WTC11 (cell line): Measurements from ENCODE around the gene BMP7. TPM values are rescaled to one million over a fixed set of nuclear protein-coding genes. Genes with fewer than 3 reads are reported as not detected.

Experiments
- ATAC-seq: fragments of 200-7000 bp; cut with Tn5 transposase; 2 replicates; pipeline ENCODE4 v1.10.0; 2021; ENCODE audit warnings: mild to moderate bottlenecking, moderate library complexity
- CTCF ChIA-PET: fragments of 300-600 bp; sonication (Branson Sonifier 250); formaldehyde crosslinking; loops from one replicate; lab custom pipeline; 2021; ENCODE audit warnings: antibody characterized with exemption; lab: Charles Lee
- POLR2A ChIA-PET: fragments of 350-600 bp; sonication (Branson Sonifier 250); formaldehyde crosslinking; loops from one replicate; lab custom pipeline; 2021; ENCODE audit warnings: antibody characterized with exemption; lab: Charles Lee
- DNase-seq: peaks from one replicate; pipeline ENCODE4 v3.0.0; 2021; ENCODE audit warnings: low spot score
- H3K27ac Mint-ChIP-seq: 2 replicates; pipeline ENCODE4 v1.8.0; 2021; ENCODE audit warnings: mixed read lengths
- H3K27me3 Mint-ChIP-seq: 2 replicates; pipeline ENCODE4 v1.8.0; 2021; ENCODE audit warnings: low read depth, mild to moderate bottlenecking, moderate library complexity, mixed read lengths
- H3K36me3 Mint-ChIP-seq: 2 replicates; pipeline ENCODE4 v1.8.0; 2021; ENCODE audit warnings: mixed read lengths
- H3K4me1 Mint-ChIP-seq: 2 replicates; pipeline ENCODE4 v1.8.0; 2022; ENCODE audit warnings: mixed read lengths
- H3K4me3 Mint-ChIP-seq: 2 replicates; pipeline ENCODE4 v1.8.0; 2021; ENCODE audit warnings: mild to moderate bottlenecking, moderate library complexity, mixed read lengths
- H3K9me3 Mint-ChIP-seq: 2 replicates; pipeline ENCODE4 v1.8.0; 2021; ENCODE audit warnings: mixed read lengths
- CBFB ChIP-seq: sonication (generic); formaldehyde crosslinking; IDR thresholded peaks from 2 replicates; pipeline ENCODE4 v1.8.1; 2022; ENCODE audit warnings: mild to moderate bottlenecking, low read depth, missing genetic modification reagents
- CREM ChIP-seq: sonication (generic); formaldehyde crosslinking; IDR thresholded peaks from 2 replicates; pipeline ENCODE4 v1.8.1; 2022; ENCODE audit warnings: mild to moderate bottlenecking, missing genetic modification reagents, moderate library complexity
- ELF4 ChIP-seq: sonication (generic); formaldehyde crosslinking; IDR thresholded peaks from 2 replicates; pipeline ENCODE4 v1.8.1; 2022; ENCODE audit warnings: low read depth, mild to moderate bottlenecking, moderate library complexity, missing genetic modification reagents
- ERG ChIP-seq: fragments of 250-450 bp; sonication (Bioruptor Pico); IDR thresholded peaks from 2 replicates; pipeline ENCODE4 v1.8.0; 2021; ENCODE audit warnings: mild to moderate bottlenecking
- GABPB1 ChIP-seq: sonication (generic); formaldehyde crosslinking; IDR thresholded peaks from 2 replicates; pipeline ENCODE4 v1.8.1; 2023; ENCODE audit warnings: mild to moderate bottlenecking, missing genetic modification reagents
- GRHL2 ChIP-seq: fragments of 250-450 bp; sonication (Bioruptor Pico); IDR thresholded peaks from 2 replicates; pipeline ENCODE4 v1.8.0; 2022; ENCODE audit warnings: mild to moderate bottlenecking, moderate library complexity; ENCODE audit not compliant: insufficient replicate concordance, severe bottlenecking
- PRRX2 ChIP-seq: fragments of 250-450 bp; sonication (Bioruptor Pico); IDR thresholded peaks from 2 replicates; pipeline ENCODE4 v1.8.0; 2021; ENCODE audit warnings: mild to moderate bottlenecking
- SMAD4 ChIP-seq: sonication (generic); formaldehyde crosslinking; IDR thresholded peaks from 2 replicates; pipeline ENCODE4 v1.8.0; 2022; ENCODE audit warnings: mild to moderate bottlenecking, missing genetic modification reagents
- TEAD1 ChIP-seq: sonication (generic); formaldehyde crosslinking; IDR thresholded peaks from 2 replicates; pipeline ENCODE4 v1.8.0; 2022; ENCODE audit warnings: mild to moderate bottlenecking, missing genetic modification reagents
- ZNF121 ChIP-seq: sonication (generic); formaldehyde crosslinking; IDR thresholded peaks from 2 replicates; pipeline ENCODE4 v1.8.0; 2023; ENCODE audit warnings: missing genetic modification reagents
- ZNF281 ChIP-seq: sonication (generic); formaldehyde crosslinking; IDR thresholded peaks from 2 replicates; pipeline ENCODE4 v1.8.0; 2023; ENCODE audit warnings: mild to moderate bottlenecking, missing genetic modification reagents
- ZNF317 ChIP-seq: sonication (generic); formaldehyde crosslinking; IDR thresholded peaks from 2 replicates; pipeline ENCODE4 v1.8.1; 2023; ENCODE audit warnings: low read depth, mild to moderate bottlenecking, moderate library complexity, missing genetic modification reagents, borderline replicate concordance
- ZNF423 ChIP-seq: fragments of 250-450 bp; sonication (Bioruptor Pico); IDR thresholded peaks from 2 replicates; pipeline ENCODE4 v2.1.2; 2022; ENCODE audit warnings: mild to moderate bottlenecking, moderate library complexity
- ZNF512 ChIP-seq: sonication (generic); formaldehyde crosslinking; IDR thresholded peaks from 2 replicates; pipeline ENCODE4 v1.8.1; 2022; ENCODE audit warnings: missing genetic modification reagents, borderline replicate concordance
- ZNF532 ChIP-seq: fragments of 250-450 bp; sonication (Bioruptor Pico); IDR thresholded peaks from 2 replicates; pipeline ENCODE4 v1.9.0; 2021; ENCODE audit warnings: mild to moderate bottlenecking, borderline replicate concordance
- total RNA-seq: library from RNA; stranded (reverse); gene quantifications from 3 replicates; pipeline ENCODE4 v1.2.3, GENCODE V29; 2021
- TF ChIP-seq, protein P1 (sequence below): sonication (generic); formaldehyde crosslinking; IDR thresholded peaks from 2 replicates; pipeline ENCODE4 v1.8.0; 2022; ENCODE audit warnings: mild to moderate bottlenecking, missing genetic modification reagents
- TF ChIP-seq, protein P2 (sequence below): sonication (generic); formaldehyde crosslinking; IDR thresholded peaks from 2 replicates; pipeline ENCODE4 v1.8.0; 2023; ENCODE audit warnings: missing genetic modification reagents
- TF ChIP-seq, protein P3 (sequence below): sonication (generic); formaldehyde crosslinking; IDR thresholded peaks from 2 replicates; pipeline ENCODE4 v1.8.1; 2022; ENCODE audit warnings: low read depth, mild to moderate bottlenecking, moderate library complexity, missing genetic modification reagents, borderline replicate concordance
- TF ChIP-seq, protein P4 (sequence below): sonication (generic); formaldehyde crosslinking; IDR thresholded peaks from 2 replicates; pipeline ENCODE4 v1.8.0; 2022; ENCODE audit warnings: missing genetic modification reagents

BMP7 gene
- total RNA-seq, 1 experiment from 2014 or later, result 40.7 TPM

DNA sequence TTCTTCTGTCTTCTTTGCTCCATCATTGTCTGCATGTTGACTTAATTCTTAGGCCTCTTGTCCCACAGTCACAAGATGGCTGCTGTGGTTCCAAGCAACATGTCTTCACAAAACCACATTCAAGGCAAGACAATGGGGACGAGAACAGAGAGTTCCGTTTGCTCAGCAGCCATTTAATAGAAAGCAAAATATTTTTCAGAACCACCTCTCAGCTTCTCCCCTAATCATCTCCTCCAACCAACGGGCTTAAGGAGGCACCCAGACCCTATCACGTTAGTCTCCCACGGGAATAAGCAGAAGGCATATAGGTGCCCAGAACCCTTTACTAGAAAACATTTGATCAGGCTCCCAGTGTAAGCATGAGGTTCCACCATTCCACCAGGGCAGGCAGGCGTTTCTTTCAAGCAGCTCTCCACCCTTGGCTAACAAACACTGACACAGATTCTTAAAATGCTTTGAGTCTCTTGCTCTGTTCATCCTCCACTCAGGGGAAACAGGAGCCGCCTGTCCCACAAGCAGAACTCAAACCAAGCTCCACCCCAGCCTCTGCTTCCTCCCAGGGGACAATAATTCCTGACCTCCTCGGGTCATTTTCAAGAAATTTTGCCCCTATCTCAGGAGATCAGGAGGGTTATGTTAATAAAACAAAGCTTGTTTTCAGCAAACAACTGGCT lies 19.0 kb downstream of the BMP7 start (continued):
- TF ChIP-seq, protein P1, sequence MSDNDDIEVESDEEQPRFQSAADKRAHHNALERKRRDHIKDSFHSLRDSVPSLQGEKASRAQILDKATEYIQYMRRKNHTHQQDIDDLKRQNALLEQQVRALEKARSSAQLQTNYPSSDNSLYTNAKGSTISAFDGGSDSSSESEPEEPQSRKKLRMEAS (CRISPR knock-in tag), result no peak
- TF ChIP-seq ZNF317 (no peak), ERG (CRISPR knock-in tag) (no peak), GRHL2 (no peak), ZNF512 (CRISPR knock-in tag) (no peak), PRRX2 (CRISPR knock-in tag) (no peak), ZNF121 (CRISPR knock-in tag) (no peak)
- TF ChIP-seq, all 79 proteins: peak for 0

DNA sequence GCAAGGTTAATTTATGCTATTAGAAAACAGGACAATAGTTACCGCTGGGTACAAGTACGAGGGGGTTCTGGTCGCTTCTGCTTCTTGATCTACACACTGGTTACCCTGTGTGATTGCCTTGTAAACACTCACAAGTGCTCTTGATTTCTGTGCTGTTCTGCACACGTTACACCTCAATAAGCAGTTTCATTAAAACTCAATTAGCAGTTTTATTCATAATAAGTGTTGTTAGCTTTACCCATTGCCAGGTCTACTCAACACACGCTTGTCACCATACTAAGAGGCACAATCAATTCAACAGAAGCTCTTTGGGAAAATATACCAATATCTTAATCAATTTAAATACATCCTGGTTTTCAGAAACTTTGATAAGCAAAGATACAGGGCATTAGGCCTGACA lies 20.4 kb downstream of the BMP7 start:
- Mint-ChIP-seq H3K36me3 (peaks cover 13% of the 10 kb centered on the region), H3K4me3 (no peak overlapping the region), H3K4me1 (peaks cover 18% of the 10 kb centered on the region), H3K27me3 (no peaks in the 10 kb centered on the region), H3K27ac (peak overlapping the region; percentile 57), H3K9me3 (peaks cover 14% of the 10 kb centered on the region)
- ATAC-seq (no peak), DNase-seq (no peak)
- ChIA-PET CTCF (no interaction called here), POLR2A (no interaction called here)
- TF ChIP-seq, protein P2, sequence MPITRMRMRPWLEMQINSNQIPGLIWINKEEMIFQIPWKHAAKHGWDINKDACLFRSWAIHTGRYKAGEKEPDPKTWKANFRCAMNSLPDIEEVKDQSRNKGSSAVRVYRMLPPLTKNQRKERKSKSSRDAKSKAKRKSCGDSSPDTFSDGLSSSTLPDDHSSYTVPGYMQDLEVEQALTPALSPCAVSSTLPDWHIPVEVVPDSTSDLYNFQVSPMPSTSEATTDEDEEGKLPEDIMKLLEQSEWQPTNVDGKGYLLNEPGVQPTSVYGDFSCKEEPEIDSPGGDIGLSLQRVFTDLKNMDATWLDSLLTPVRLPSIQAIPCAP (CRISPR knock-in tag), result no peak
- TF ChIP-seq TEAD1 (CRISPR knock-in tag) (no peak), CBFB (CRISPR knock-in tag) (no peak), CREM (CRISPR knock-in tag) (no peak), ELF4 (CRISPR knock-in tag) (no peak), SMAD4 (CRISPR knock-in tag) (no peak), ZNF281 (CRISPR knock-in tag) (no peak), PRRX2 (CRISPR knock-in tag) (no peak), ZNF532 (CRISPR knock-in tag) (no peak), ZNF423 (CRISPR knock-in tag) (no peak), GABPB1 (no peak)
- TF ChIP-seq, protein P3, sequence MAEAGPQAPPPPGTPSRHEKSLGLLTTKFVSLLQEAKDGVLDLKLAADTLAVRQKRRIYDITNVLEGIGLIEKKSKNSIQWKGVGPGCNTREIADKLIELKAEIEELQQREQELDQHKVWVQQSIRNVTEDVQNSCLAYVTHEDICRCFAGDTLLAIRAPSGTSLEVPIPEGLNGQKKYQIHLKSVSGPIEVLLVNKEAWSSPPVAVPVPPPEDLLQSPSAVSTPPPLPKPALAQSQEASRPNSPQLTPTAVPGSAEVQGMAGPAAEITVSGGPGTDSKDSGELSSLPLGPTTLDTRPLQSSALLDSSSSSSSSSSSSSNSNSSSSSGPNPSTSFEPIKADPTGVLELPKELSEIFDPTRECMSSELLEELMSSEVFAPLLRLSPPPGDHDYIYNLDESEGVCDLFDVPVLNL (CRISPR knock-in tag), result no peak
- TF ChIP-seq, protein P4, sequence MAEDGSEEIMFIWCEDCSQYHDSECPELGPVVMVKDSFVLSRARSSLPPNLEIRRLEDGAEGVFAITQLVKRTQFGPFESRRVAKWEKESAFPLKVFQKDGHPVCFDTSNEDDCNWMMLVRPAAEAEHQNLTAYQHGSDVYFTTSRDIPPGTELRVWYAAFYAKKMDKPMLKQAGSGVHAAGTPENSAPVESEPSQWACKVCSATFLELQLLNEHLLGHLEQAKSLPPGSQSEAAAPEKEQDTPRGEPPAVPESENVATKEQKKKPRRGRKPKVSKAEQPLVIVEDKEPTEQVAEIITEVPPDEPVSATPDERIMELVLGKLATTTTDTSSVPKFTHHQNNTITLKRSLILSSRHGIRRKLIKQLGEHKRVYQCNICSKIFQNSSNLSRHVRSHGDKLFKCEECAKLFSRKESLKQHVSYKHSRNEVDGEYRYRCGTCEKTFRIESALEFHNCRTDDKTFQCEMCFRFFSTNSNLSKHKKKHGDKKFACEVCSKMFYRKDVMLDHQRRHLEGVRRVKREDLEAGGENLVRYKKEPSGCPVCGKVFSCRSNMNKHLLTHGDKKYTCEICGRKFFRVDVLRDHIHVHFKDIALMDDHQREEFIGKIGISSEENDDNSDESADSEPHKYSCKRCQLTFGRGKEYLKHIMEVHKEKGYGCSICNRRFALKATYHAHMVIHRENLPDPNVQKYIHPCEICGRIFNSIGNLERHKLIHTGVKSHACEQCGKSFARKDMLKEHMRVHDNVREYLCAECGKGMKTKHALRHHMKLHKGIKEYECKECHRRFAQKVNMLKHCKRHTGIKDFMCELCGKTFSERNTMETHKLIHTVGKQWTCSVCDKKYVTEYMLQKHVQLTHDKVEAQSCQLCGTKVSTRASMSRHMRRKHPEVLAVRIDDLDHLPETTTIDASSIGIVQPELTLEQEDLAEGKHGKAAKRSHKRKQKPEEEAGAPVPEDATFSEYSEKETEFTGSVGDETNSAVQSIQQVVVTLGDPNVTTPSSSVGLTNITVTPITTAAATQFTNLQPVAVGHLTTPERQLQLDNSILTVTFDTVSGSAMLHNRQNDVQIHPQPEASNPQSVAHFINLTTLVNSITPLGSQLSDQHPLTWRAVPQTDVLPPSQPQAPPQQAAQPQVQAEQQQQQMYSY (CRISPR knock-in tag), result no peak
